Measurements from ENCODE around the gene MORC2. TPM values are rescaled to one million over a fixed set of nuclear protein-coding genes. Genes with fewer than 3 reads are reported as not detected.
A peak's percentile ranks its signal among the peaks of the same experiment; 100 is the strongest.

MORC2 gene
- total RNA-seq, 2 donors from 2014 or later, result 19.2 to 24.1 TPM

GRCh38 chr22:30955153-30955552, 13.4 kb downstream of the MORC2 start:
- ATAC-seq (no peak), DNase-seq (no peak)
- intact Hi-C loops (cut with DNase I), result no loop called here

DNA sequence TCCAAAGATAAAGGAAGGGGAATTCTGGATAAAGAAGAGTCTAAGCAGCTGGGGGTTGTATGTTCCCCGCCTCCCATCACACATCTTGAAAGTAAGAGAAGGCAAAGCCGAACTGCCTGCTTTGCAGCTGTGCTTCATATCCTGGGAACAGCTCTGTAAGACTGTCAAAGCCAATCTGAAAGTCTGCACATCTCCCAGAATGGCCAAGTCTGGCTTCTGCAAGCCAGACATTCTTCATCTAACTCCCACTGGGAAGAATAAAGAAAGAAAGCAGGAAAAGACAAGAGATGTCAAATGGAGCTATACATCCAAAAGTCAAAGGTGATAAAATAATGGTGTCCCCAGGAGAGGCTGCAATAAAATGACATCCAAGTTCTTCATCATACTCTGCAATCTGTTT, 15.4 kb downstream of the MORC2 start:
- DNase-seq, result no peak
- ATAC-seq, result no peak
- intact Hi-C loops (cut with DNase I), result no loop called here

GRCh38 chr22:30949934-30950660, 18.5 kb downstream of the MORC2 start:
- DNase-seq, result no peak
- no peak for ATAC-seq
- intact Hi-C loops (cut with DNase I), result loop anchor here (2.0 to 10.0 kb wide), 4 partner anchors 137 to 275 kb away; no protein-coding TSS in a partner anchor

GRCh38 chr22:30948930-30949342, 19.6 kb downstream of the MORC2 start:
- ATAC-seq, result no peak
- intact Hi-C loops (cut with DNase I), result loop anchor here (2.0 to 10.0 kb wide), 4 partner anchors 138 to 276 kb away; no protein-coding TSS in a partner anchor
- DNase-seq, result no peak

DNA sequence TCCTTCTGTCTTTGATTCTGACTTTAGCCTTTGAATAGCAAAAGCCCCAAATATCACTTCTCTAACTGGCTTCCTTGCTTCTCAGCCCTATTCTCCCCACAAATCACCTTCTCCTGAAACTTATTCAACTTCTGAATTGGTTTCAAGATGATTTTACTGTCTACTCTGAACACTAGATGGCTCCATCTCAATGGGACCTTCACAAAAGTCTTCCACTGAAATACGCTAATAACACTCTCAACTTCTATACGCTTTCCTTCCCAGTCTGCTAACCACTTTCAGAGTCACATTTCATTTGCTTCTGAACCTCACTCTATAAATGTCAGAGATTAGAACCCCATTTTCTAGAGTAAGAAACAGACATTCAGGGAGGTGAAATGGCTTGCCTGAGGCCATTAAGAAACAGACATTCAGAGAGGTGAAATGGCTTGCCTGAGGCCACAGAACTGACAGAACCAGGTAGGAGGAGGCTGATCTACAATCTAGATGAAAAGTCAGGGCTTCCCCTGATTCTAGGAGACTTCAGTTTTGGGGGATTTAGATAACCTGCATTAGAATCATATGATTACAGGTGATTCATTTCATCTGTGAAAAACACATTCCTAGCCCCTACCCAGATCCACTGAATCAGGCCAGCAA, 20.6 kb downstream of the MORC2 start:
- intact Hi-C loops (cut with DNase I), result loop anchor here (2.0 to 10.0 kb wide), 5 partner anchors 137 to 277 kb away; no protein-coding TSS in a partner anchor
- ATAC-seq (peak; percentile 56 to 64), DNase-seq (no peak)

DNA sequence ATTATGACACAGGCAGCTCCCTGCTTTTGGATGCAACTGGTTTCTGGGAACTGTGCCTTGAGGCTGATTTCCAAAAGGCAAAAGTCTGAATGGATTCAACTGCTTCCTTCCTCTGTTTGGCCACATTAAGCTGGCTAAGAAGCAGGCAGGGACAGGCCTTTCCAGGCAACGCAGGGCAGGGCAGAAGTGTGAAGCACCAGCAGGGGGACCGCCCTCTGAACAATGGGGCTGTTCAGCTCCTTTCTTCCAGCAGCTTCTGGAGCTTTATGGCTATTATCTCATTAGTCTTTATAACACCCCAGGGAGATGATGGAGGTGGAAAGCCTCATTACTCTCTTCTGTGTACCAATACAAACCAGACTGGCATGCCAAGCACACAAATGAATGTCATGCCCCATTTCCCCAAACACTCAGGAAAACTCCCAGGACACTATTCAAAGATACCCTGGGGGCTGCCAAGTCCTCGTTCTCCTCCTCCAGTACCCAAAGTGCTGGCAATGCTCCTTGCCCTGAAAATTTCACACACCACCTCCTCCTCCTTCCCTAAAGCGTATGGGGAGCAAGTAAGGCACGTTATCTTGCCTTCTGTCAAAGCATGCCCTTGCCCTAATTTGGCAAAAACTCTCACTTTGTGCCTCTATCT, 21.3 kb downstream of the MORC2 start:
- peak; percentile 75 to 82 for ATAC-seq
- intact Hi-C loops (cut with DNase I), result loop anchor here (2.0 to 10.0 kb wide), 4 partner anchors 138 to 278 kb away; no protein-coding TSS in a partner anchor
- peak; percentile 58 for DNase-seq

- DNase-seq (no peak), ATAC-seq (no peak)
- intact Hi-C loops (cut with DNase I), result loop anchor here (2.0 to 10.0 kb wide), 4 partner anchors 138 to 278 kb away; no protein-coding TSS in a partner anchor
Observed at GRCh38 chr22:30946354-30946753, 22.2 kb downstream of the MORC2 start.

- DNase-seq (no peak), ATAC-seq (peak; percentile 17 to 51)
- intact Hi-C loops (cut with DNase I), result loop anchor here (2.0 to 10.0 kb wide), 4 partner anchors 139 to 279 kb away; no protein-coding TSS in a partner anchor
Observed at GRCh38 chr22:30945653-30946052, 22.9 kb downstream of the MORC2 start.

DNA sequence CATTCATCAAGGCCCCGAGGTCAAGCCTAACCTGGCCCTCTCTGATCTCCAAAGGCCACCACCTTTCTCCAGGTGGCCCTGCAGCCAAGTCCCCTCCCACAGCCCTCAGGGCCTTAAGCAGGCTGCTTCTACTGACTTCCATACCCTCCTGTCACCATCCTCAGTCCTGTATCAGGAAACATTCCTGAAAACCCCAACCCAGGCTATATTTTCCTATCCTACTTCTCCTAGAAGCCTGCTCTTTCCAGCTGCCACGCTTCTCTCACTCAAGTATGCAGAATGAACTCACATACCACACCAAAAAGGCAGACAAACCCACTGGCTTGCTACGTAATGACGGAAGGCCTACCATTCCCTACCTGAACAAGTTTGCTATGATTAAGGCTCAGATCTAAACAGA, 23.6 kb downstream of the MORC2 start:
- DNase-seq (no peak), ATAC-seq (no peak)

GRCh38 chr22:30943368-30943767, 25.2 kb downstream of the MORC2 start:
- DNase-seq, result no peak
- intact Hi-C loops (cut with DNase I), result loop anchor here in 1 of 2 donors (10.0 kb wide), 2 partner anchors 211 to 281 kb away; no protein-coding TSS in a partner anchor
- no peak for ATAC-seq

More for the DNA sequence above, 23.6 kb downstream of the MORC2 start:
- intact Hi-C loops (cut with DNase I), result loop anchor here in 1 of 2 donors (5.0 to 10.0 kb wide), 3 partner anchors 142 to 280 kb away; no protein-coding TSS in a partner anchor

- intact Hi-C loops (cut with DNase I), result loop anchor here in 1 of 2 donors (10.0 kb wide), 2 partner anchors 213 to 283 kb away; no protein-coding TSS in a partner anchor
- DNase-seq (no peak), ATAC-seq (no peak)
Observed at GRCh38 chr22:30941363-30941740, 27.2 kb downstream of the MORC2 start.

DNA sequence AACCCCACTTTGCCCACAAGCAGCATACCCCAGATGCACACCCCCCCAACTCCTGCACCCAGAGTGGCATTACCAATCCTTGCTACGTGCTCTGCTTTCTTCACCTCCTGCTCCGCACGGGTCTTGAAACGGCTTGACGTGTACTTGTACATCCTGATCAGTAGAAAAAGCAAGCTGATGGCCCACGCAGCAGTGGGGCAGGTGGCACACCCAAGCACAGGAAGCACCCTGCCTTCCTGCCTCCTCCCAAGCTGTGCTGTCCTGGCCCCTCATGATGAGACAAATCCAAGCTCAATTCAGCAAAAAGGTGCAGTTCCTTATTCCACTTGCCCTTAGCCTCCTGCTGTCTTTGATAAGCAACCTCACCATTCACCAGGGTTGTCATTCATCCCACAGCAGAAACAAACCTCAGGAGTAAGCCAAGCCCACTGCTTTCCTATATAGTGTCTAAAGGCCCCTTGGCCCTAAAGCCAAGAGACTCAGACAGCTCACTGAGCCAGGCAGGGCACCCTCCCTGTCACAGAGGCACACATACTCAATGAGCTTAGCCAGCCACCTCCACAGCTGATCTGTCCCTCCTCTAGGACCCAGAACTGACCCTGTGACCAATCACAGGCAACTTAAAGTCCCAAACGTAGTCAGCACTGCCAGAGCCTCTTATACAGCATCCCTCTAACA, 27.8 kb downstream of the MORC2 start:
- intact Hi-C loops (cut with DNase I), result loop anchor here in 1 of 2 donors (10.0 kb wide), 2 partner anchors 214 to 284 kb away; no protein-coding TSS in a partner anchor
- ATAC-seq (no peak), DNase-seq (no peak)

GRCh38 chr22:30934053-30934452, 34.5 kb downstream of the MORC2 start:
- DNase-seq (no peak), ATAC-seq (no peak)
- intact Hi-C loops (cut with DNase I), result no loop called here

- ATAC-seq (no peak), DNase-seq (no peak)
- intact Hi-C loops (cut with DNase I), result no loop called here
Observed at GRCh38 chr22:30933457-30933856, 35.1 kb downstream of the MORC2 start.

GRCh38 chr22:30932661-30933060, 35.9 kb downstream of the MORC2 start:
- ATAC-seq, result no peak
- DNase-seq, result no peak
- intact Hi-C loops (cut with DNase I), result no loop called here

- intact Hi-C loops (cut with DNase I), result no loop called here
- DNase-seq (no peak), ATAC-seq (no peak)
Observed at GRCh38 chr22:30931541-30932300, 36.9 kb downstream of the MORC2 start.

GRCh38 chr22:30930228-30930627, 38.3 kb downstream of the MORC2 start:
- ATAC-seq, result no peak
- intact Hi-C loops (cut with DNase I), result no loop called here
- no peak for DNase-seq

GRCh38 chr22:30928401-30928800, 40.2 kb downstream of the MORC2 start:
- ATAC-seq (no peak), DNase-seq (no peak)
- intact Hi-C loops (cut with DNase I), result loop anchor here in 1 of 2 donors (10.0 kb wide), 1 partner anchor 294 kb away; the partner anchor contains the start of gene SLC35E4

Data from left cardiac atrium (tissue), 4 donors.